K562 (cell line): ENCODE measurements around the gene NDUFB3. TPM values are rescaled to one million over a fixed set of nuclear protein-coding genes. Genes with fewer than 3 reads are reported as not detected.
A peak's percentile ranks its signal among the peaks of the same experiment; 100 is the strongest.

Experiments used
- ATAC-seq: fragments of 200-7000 bp; cut with Tn5 transposase; 3 replicates; pipeline ENCODE4 v1.9.1; 2020; ENCODE audit warnings: moderate library complexity
- BruUV-seq: library from RNA; stranded (reverse); fragments of 400-500 nt; replicated peaks from 2 replicates; lab custom pipeline; 2021; lab: Mats Ljungman, UMichigan
- CTCF ChIA-PET: fragments of 300-600 bp; formaldehyde crosslinking; extraction: SDS; loops from one replicate; lab custom pipeline; 2021; ENCODE audit warnings: low intra/inter-chr PET ratio; lab: Yijun Ruan, JAX
- POLR2A ChIA-PET: fragments of 300-600, 350-650 bp; sonication (Branson Sonifier 250); formaldehyde crosslinking; extraction: SDS; loops from one replicate; lab custom pipeline; 2021; ENCODE audit warnings: antibody characterized with exemption, inconsistent platforms; lab: Yijun Ruan, JAX
- DNase-seq, 4 experiments: peaks; one replicate each; pipeline versions ENCODE4 v3.0.0 to v3.0.0-alpha.2; 2011 to 2018; ENCODE audit warnings: low spot score in 3 of 4, mixed read lengths in 3 of 4; ENCODE audit errors: extremely low read depth in 1 of 4
- FAIRE-seq: peaks from 2 replicates; lab custom pipeline; 2011; peaks lifted over from hg19 to GRCh38; lab: Jason Lieb, UNC
- H2AFZ ChIP-seq: 2 replicates; pipeline ENCODE4 v1.6.0; 2011; ENCODE audit warnings: low read depth, low read length, control low read depth, inconsistent platforms
- H3K27ac ChIP-seq: fragments of 200-600 bp; 3 replicates; pipeline ENCODE4 v1.8.0; 2011; ENCODE audit warnings: low read depth, mild to moderate bottlenecking, control low read depth, inconsistent platforms, low read length, moderate library complexity, mixed read lengths; ENCODE audit errors: extremely low read depth
- H3K27me3 ChIP-seq, 2 experiments: fragments of 300-600 bp in 1 of 2; 2 replicates in 1 of 2; 3 replicates in 1 of 2; pipeline versions ENCODE4 v1.6.0 to v1.8.0; 2011; ENCODE audit warnings: inconsistent platforms in 2 of 2, low read length in 2 of 2, mild to moderate bottlenecking in 1 of 2, mixed read lengths in 1 of 2, moderate library complexity in 1 of 2; ENCODE audit not compliant: control insufficient read depth in 2 of 2, insufficient read depth in 2 of 2
- H3K36me3 ChIP-seq: fragments of 300-600 bp; 3 replicates; pipeline ENCODE4 v1.8.0; 2011; ENCODE audit warnings: mild to moderate bottlenecking, low read length, inconsistent platforms; ENCODE audit not compliant: control insufficient read depth, insufficient read depth
- H3K4me1 ChIP-seq, 2 experiments: fragments of 200-600 bp in 1 of 2; replicated peaks in 1 of 2; 2 replicates in 1 of 2; 3 replicates in 1 of 2; pipeline versions ENCODE4 v1.5.1 to v1.8.0; 2011; ENCODE audit warnings: inconsistent platforms in 2 of 2, low read length in 2 of 2, mild to moderate bottlenecking in 1 of 2, mixed read lengths in 1 of 2, moderate library complexity in 1 of 2; ENCODE audit not compliant: control insufficient read depth in 2 of 2, insufficient read depth in 2 of 2
- H3K4me2 ChIP-seq: 2 replicates; pipeline ENCODE4 v1.6.1; 2011; ENCODE audit warnings: low read length, control low read depth, inconsistent platforms, mixed read lengths; ENCODE audit not compliant: insufficient read depth
- H3K4me3 ChIP-seq: fragments of 200-600 bp; sonication (generic), shearing (Covaris generic); 2 replicates; pipeline ENCODE4 v1.5.1; 2016; ENCODE audit warnings: control low read depth, inconsistent platforms
- H3K79me2 ChIP-seq: fragments of 200-600 bp; 3 replicates; pipeline ENCODE4 v1.8.0; 2011; ENCODE audit warnings: low read length, inconsistent platforms; ENCODE audit not compliant: control insufficient read depth, insufficient read depth
- H3K9ac ChIP-seq, 2 experiments: 2 replicates each; pipeline versions ENCODE4 v1.6.0 to v1.6.1; 2011; ENCODE audit warnings: low read depth in 2 of 2, low read length in 2 of 2, control low read depth in 1 of 2, inconsistent platforms in 1 of 2, mild to moderate bottlenecking in 1 of 2, mixed read lengths in 1 of 2; ENCODE audit not compliant: insufficient read depth in 1 of 2
- H3K9me1 ChIP-seq: one replicate; pipeline ENCODE4 v1.6.0; 2011; ENCODE audit warnings: inconsistent platforms, mild to moderate bottlenecking, low read length, moderate library complexity; ENCODE audit not compliant: control insufficient read depth, insufficient read depth
- H3K9me3 ChIP-seq: replicated peaks from 2 replicates; pipeline ENCODE4 v1.5.1; 2011; ENCODE audit warnings: low read depth, low read length, inconsistent platforms; ENCODE audit not compliant: control insufficient read depth, insufficient read depth
- H4K20me1 ChIP-seq: replicated peaks from 2 replicates; pipeline ENCODE4 v1.6.1; 2011; ENCODE audit warnings: low read length, inconsistent platforms, mixed read lengths; ENCODE audit not compliant: control insufficient read depth, insufficient read depth
- POLR2AphosphoS5 ChIP-seq: IDR thresholded peaks from 2 replicates; pipeline ENCODE4 v1.6.1; 2011; ENCODE audit warnings: mild to moderate bottlenecking, low read depth, low read length, moderate library complexity; ENCODE audit not compliant: control insufficient read depth, insufficient read depth
- RUNX1 ChIP-seq: sonication (generic); IDR thresholded peaks from 2 replicates; pipeline ENCODE4 v1.6.1; 2016; ENCODE audit warnings: antibody characterized with exemption, low read depth
- SUPT5H ChIP-seq: fragments of 450-650 bp; IDR thresholded peaks from 2 replicates; pipeline ENCODE4 v1.6.1; 2016
- ZNF79 ChIP-seq: fragments of 250-450 bp; sonication (Bioruptor Pico); IDR thresholded peaks from 2 replicates; pipeline ENCODE4 v1.4.0; 2020; ENCODE audit warnings: low read depth, mild to moderate bottlenecking, moderate library complexity
- WGBS: fragments of 100-300 bp; shearing (Covaris generic); methylation state at CpG from one replicate; pipeline ENCODE4 v1.1.6; 2016; ENCODE audit warnings: low coverage, mixed read lengths; ENCODE audit not compliant: insufficient coverage; ENCODE audit errors: missing lambda C conversion rate; 5-methylcytosine and 5-hydroxymethylcytosine counted together
- in situ Hi-C: fragments of 300-500 bp; cut with MboI; formaldehyde crosslinking; loops from 4 replicates; pipeline ENCODE4 v1.15.0; 2018; ENCODE audit warnings: inconsistent platforms, mixed read lengths
- intact Hi-C: fragments of 100-400 bp; cut with micrococcal nuclease; formaldehyde crosslinking; loops from 2 replicates; pipeline ENCODE4 v1.14.2; 2022
- polyA plus RNA-seq, 8 experiments: library from polyadenylated mRNA; depleted of rRNA in 4 of 8; stranded (reverse) in 5 of 8; unstranded in 3 of 8; fragments of >200 nt; fragmentation: Nextera tagmentation in 2 of 8; fragmentation: Illumina TruSeq in 1 of 8; extraction: Ambion mirVana in 2 of 8; extraction: Trizol in 1 of 8; gene quantifications; 2 replicates each; pipeline versions ENCODE4 v1.2.1 to v1.2.3, GENCODE V29; 2011 to 2014; ENCODE audit warnings: inconsistent platforms in 1 of 8, missing spikeins in 1 of 8
- total RNA-seq, 7 experiments: library from RNA; depleted of rRNA in 6 of 7; stranded (reverse); fragments of >200 nt in 6 of 7; fragmentation: Illumina TruSeq in 2 of 7; extraction: Trizol in 2 of 7; gene quantifications; 2 replicates each; pipeline versions ENCODE4 v1.2.1 to v1.2.3, GENCODE V29; 2011 to 2021; ENCODE audit warnings: low replicate concordance in 1 of 7

Gene NDUFB3
- total and polyA plus RNA-seq, 9 of the 15 experiments (the other 6 are each of a cell fraction or from before 2014, with no cell fraction given): 126 to 786 (median 156) TPM

DNA sequence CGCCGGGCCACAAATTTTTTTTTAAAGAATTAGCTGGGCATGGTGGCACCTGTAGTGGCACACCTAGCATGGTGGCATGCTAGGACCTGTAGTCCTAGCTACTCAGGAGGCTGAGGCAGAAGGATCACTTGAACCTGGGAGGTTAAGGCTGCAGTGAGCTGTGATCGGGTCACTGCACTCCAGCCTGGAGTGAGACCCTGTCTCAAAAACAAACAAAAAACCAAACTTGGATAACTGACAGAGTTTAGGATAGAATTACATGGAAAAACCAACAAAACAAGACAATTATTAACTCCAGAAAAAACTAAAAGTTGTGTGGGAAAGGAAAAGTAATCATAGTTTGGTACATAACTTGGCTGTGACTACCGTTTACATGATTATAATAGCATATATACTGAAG, 42.5 kb downstream of the NDUFB3 start:
- 12% methylated on average over 4 of the region's 4 CpGs for WGBS
- Histone ChIP-seq H3K79me2 (peaks cover 57% of the 10 kb centered on the region), H3K4me3 (peak overlapping the region; percentile 93), H3K9me1 (no peaks in the 10 kb centered on the region), H3K9ac (peak overlapping the region; percentile 74 to 94; a peak in 3 of 4 replicates), H2AFZ (no peak overlapping the region), H3K4me2 (peak overlapping the region; percentile 93), H3K4me1 (peaks cover 5 to 26% of the 10 kb centered on the region in 2 experiments; a peak in 4 of 5 replicates), H3K36me3 (peaks cover 3% of the 10 kb centered on the region; the same call in 1 of the 3 replicates), H3K27ac (peak overlapping the region; percentile 31; the same call in 2 of the 3 replicates), H4K20me1 (0 out of 2 replicates have a peak, but pooled peaks cover 2% of the 10 kb centered on the region), H3K9me3 (no peaks in the 10 kb centered on the region), H3K27me3 (no peaks in the 10 kb centered on the region)
- ATAC-seq (no peak), DNase-seq (no peak), FAIRE-seq (no peak)
- BruUV-seq: no TSS peak
- intact Hi-C loops (no loop called here), in situ Hi-C loops (no loop called here)
- ChIA-PET CTCF (no interaction called here), POLR2A (interaction anchor here (0.8 to 2.6 kb wide), 4 partner anchors 9 to 224 kb away, joined by 3 to 12 read pairs (median 6); partner anchors contain the start of gene CASP10)
- no peak for TF ChIP-seq RUNX1
- 0 out of 2 replicates have a peak, but pooled peaks have one; percentile 26 for TF ChIP-seq SUPT5H

DNA sequence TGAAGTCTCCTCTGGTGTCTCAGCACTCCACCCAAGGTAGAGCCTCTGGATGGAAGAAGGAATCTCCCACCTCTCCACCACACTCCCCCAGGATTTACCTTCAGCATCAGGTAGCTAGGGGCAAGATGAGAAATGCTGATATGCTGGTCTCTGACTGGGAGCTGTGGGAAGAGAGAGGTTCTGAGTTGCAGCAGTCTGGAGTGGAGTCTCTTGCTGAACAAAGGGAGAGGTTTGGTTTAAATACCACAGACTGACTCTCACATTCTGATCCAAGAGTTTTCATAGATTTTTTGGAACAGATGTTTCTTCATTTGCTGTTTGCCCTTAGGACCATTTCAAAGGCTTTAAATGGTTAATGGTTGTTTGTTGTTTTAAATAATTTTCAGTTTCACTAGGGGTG, 43.0 kb downstream of the NDUFB3 start:
- TSS peak; percentile 74 for BruUV-seq
- 0 out of 2 replicates have a peak, but pooled peaks cover 2% of the 10 kb centered on the region for H4K20me1 ChIP-seq
- no peak for ATAC-seq
- no peaks in the 10 kb centered on the region for H3K9me3 ChIP-seq
- in situ Hi-C loops: no loop called here
- H3K9me1 ChIP-seq: no peaks in the 10 kb centered on the region
- peak overlapping the region; percentile 93 for H3K4me3 ChIP-seq
- ChIA-PET CTCF (no interaction called here), POLR2A (interaction anchor here (0.7 to 2.6 kb wide), 4 partner anchors 9 to 68 kb away, joined by 4 to 12 read pairs (median 6); partner anchors contain the start of gene CASP10)
- peaks cover 3% of the 10 kb centered on the region; the same call in 1 of the 3 replicates for H3K36me3 ChIP-seq
- peak overlapping the region; percentile 98 for H3K27ac ChIP-seq
- DNase-seq: peak in 1 of 4 experiments; percentile 25
- intact Hi-C loops: loop anchor here (5.0 kb wide), 1 partner anchor 292 kb away; no protein-coding TSS in a partner anchor
- no peaks in the 10 kb centered on the region for H3K27me3 ChIP-seq
- H3K79me2 ChIP-seq: peaks cover 62% of the 10 kb centered on the region
- H3K4me1 ChIP-seq: peaks cover 5 to 26% of the 10 kb centered on the region in 2 experiments; a peak in 4 of 5 replicates
- TF ChIP-seq ZNF79 (CRISPR knock-in tag): no peak
- TF ChIP-seq POLR2AphosphoS5: peak; percentile 47; the same call in 1 of the 2 replicates
- TF ChIP-seq, all 486 proteins: peak for 1
- no peak for FAIRE-seq
- H2AFZ ChIP-seq: no peak overlapping the region
- peak overlapping the region; percentile 84 to 94; a peak in 3 of 4 replicates for H3K9ac ChIP-seq
- peak overlapping the region; percentile 93 for H3K4me2 ChIP-seq
